NCI-H524 (cell line): Measurements from ENCODE around the gene SELENOO.

Source experiments
- DNase-seq, 2 experiments: peaks; one replicate each; lab custom pipeline; 2025; lab: John Stamatoyannopoulos, UW

The SELENOO gene

GRCh38 chr22:50253046-50253915 lies 52.5 kb downstream of the SELENOO start:
- no peak for DNase-seq

GRCh38 chr22:50253941-50254340 lies 53.1 kb downstream of the SELENOO start:
- DNase-seq = no peak

GRCh38 chr22:50255099-50255498 lies 54.3 kb downstream of the SELENOO start:
- no peak for DNase-seq

- DNase-seq = no peak
These were observed 54.8 kb downstream of the SELENOO start for GRCh38 chr22:50255607-50256006.

GRCh38 chr22:50256258-50256862 lies 55.5 kb downstream of the SELENOO start:
- DNase-seq = no peak

- no peak for DNase-seq
These were observed 56.2 kb downstream of the SELENOO start for GRCh38 chr22:50257041-50257440.

GRCh38 chr22:50257451-50258360 lies 56.9 kb downstream of the SELENOO start:
- no peak for DNase-seq

- no peak for DNase-seq
These were observed 57.8 kb downstream of the SELENOO start for GRCh38 chr22:50258361-50259292.

GRCh38 chr22:50259302-50259701 lies 58.5 kb downstream of the SELENOO start:
- no peak for DNase-seq

- no peak for DNase-seq
These were observed 59.6 kb downstream of the SELENOO start for GRCh38 chr22:50260434-50260800.

GRCh38 chr22:50260801-50261614 lies 60.2 kb downstream of the SELENOO start:
- DNase-seq = peak in 1 of 2 experiments; percentile 59

- DNase-seq = peak in 1 of 2 experiments; percentile 72
These were observed 61.0 kb downstream of the SELENOO start, which contains the start of gene MAPK12 for GRCh38 chr22:50261615-50262459. TSS of gene MAPK12 (minus strand) at chr22:50261683. CDS start at chr22:50261509, 174 bp downstream.

GRCh38 chr22:50262460-50262911 lies 61.7 kb downstream of the SELENOO start:
- no peak for DNase-seq

GRCh38 chr22:50262973-50263617 lies 62.3 kb downstream of the SELENOO start:
- DNase-seq = no peak

GRCh38 chr22:50264104-50264745 lies 63.4 kb downstream of the SELENOO start:
- no peak for DNase-seq

- DNase-seq = no peak
These were observed 64.3 kb downstream of the SELENOO start for GRCh38 chr22:50264946-50265669.

GRCh38 chr22:50266994-50267393 lies 66.2 kb downstream of the SELENOO start:
- DNase-seq = no peak
